A172 (cell line): ENCODE measurements around the gene ADGB. TPM values are rescaled to one million over a fixed set of nuclear protein-coding genes. Genes with fewer than 3 reads are reported as not detected.

ENCODE experiments used
- DNase-seq: peaks from one replicate; pipeline ENCODE4 v3.0.0-alpha.2; 2015; ENCODE audit warnings: low spot score
- total RNA-seq: library from RNA; depleted of rRNA; stranded (reverse); fragments of >200 nt; shearing (Covaris generic); gene quantifications from 2 replicates; pipeline ENCODE4 v1.2.3, GENCODE V29; 2014; rRNA removed

Gene ADGB
- total RNA-seq, 1 experiment from 2014 or later: not detected

- no peak for DNase-seq
Measured at GRCh38 chr6:146861029-146861563, 262.3 kb downstream of the ADGB start.

- no peak for DNase-seq
Measured at GRCh38 chr6:146861716-146862115, 262.9 kb downstream of the ADGB start.

- no peak for DNase-seq
Measured at GRCh38 chr6:146862508-146862919, 263.7 kb downstream of the ADGB start.

DNA sequence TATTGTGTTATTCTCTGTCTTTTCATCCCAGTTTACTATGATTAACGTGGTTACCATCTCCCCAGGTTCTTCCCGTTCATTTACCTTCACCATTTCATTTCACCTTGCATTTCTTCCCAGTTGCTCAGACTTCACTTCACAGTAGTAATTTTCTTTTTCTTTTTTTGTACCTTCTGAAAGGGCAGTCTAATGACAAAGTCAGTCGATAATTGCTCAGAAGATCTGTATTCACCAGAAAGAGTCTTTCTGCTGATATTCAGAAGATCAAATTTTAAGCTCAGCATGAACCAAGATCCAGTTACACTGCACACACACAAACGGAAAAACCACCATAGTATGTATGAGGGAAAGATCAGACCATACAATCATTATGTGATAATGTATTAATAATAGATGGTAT is 265.5 kb downstream of the ADGB start:
- no peak for DNase-seq

DNA sequence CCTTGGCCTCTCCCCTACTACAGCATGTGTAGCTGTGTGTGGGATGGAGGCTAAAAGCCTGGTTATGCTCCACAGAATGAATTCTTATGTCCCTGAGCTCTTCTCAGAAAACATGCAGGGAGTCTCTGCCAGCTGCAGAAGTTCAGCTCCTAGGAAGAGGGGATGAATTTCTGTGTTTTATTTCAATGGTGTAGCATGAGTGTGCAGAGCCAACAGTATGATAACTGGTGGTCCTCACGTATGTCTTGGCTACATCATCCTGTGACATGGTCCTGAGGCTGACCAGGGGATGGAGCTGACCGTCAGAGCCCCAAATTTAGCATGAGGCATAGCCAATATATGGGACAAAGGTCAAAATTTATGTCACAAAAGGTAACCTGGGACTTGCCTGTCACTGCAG is 266.1 kb downstream of the ADGB start:
- DNase-seq: no peak

Other genes starting within 250 kb of the ADGB start
- 138 and 189 TPM in 2 replicates for gene RAB32, start 55.1 kb upstream of the ADGB start, total RNA-seq